ENCODE results near the gene CD59. TPM values are rescaled to one million over a fixed set of nuclear protein-coding genes. Genes with fewer than 3 reads are reported as not detected.

CD59 gene
- total and polyA plus RNA-seq, 9 of the 15 experiments (the other 6 are each of a cell fraction or from before 2014, with no cell fraction given), result 38.1 to 338 (median 173) TPM

DNA sequence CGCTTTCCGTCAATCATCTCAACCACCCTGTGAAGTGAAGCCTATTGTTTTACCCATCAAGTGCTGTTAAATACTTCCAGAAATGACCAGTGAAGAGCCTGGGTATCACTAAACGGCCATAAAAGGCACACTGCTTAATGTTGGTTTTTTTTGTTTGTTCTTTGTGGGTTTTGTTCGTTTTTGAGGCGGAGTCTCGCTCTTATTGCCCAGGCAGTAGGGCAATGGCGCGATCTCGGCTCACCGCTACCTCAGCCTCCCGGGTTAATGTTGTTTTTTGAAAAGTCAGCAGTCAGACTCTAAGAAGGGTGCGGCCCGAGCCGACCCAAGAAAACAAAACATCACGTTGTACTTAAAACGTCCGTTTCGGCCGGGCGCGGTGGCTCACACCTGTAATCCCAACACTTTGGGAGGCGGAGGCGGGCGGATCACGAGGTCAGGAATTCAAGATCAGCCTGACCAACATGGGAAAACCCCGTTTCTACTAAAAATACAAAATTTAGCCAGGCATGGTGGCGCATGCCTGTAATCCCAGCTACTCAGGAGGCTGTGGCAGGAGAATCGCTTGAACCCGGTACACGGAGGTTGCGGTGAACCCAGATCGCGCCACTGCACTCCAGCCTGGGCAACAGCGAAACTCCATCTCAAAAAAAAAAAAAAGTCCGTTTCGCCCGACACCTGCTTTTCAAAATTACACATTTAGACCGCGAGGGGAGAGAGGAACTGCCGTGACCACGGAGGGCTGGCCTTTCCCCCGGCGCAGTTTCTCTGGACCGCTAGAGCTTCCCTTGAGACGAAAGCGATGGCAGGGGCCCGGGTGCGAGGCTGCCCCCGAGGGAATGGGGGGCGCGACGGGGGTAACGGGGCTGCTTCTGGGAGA is 714 bp downstream of the CD59 start (continued):
- TF ChIP-seq, protein P1, sequence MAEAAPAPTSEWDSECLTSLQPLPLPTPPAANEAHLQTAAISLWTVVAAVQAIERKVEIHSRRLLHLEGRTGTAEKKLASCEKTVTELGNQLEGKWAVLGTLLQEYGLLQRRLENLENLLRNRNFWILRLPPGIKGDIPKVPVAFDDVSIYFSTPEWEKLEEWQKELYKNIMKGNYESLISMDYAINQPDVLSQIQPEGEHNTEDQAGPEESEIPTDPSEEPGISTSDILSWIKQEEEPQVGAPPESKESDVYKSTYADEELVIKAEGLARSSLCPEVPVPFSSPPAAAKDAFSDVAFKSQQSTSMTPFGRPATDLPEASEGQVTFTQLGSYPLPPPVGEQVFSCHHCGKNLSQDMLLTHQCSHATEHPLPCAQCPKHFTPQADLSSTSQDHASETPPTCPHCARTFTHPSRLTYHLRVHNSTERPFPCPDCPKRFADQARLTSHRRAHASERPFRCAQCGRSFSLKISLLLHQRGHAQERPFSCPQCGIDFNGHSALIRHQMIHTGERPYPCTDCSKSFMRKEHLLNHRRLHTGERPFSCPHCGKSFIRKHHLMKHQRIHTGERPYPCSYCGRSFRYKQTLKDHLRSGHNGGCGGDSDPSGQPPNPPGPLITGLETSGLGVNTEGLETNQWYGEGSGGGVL (CRISPR knock-in tag; IDR thresholded peaks at IDR 0.05), result no peak
- TF ChIP-seq C11orf30 (IDR thresholded peaks at IDR 0.05; ENCODE audit: low read depth), result no peak
- TF ChIP-seq IRF2 (CRISPR knock-in tag; IDR thresholded peaks at IDR 0.05), result no peak
- TF ChIP-seq ZNF41 (CRISPR knock-in tag; conservative IDR thresholded peaks at IDR 0.05), result no peak
- no peak for TF ChIP-seq ZNF217 (CRISPR knock-in tag; IDR thresholded peaks at IDR 0.05)
- no peak for TF ChIP-seq NCOA4 (IDR thresholded peaks at IDR 0.05; ENCODE audit: partially characterized antibody)
- TF ChIP-seq, protein P2, sequence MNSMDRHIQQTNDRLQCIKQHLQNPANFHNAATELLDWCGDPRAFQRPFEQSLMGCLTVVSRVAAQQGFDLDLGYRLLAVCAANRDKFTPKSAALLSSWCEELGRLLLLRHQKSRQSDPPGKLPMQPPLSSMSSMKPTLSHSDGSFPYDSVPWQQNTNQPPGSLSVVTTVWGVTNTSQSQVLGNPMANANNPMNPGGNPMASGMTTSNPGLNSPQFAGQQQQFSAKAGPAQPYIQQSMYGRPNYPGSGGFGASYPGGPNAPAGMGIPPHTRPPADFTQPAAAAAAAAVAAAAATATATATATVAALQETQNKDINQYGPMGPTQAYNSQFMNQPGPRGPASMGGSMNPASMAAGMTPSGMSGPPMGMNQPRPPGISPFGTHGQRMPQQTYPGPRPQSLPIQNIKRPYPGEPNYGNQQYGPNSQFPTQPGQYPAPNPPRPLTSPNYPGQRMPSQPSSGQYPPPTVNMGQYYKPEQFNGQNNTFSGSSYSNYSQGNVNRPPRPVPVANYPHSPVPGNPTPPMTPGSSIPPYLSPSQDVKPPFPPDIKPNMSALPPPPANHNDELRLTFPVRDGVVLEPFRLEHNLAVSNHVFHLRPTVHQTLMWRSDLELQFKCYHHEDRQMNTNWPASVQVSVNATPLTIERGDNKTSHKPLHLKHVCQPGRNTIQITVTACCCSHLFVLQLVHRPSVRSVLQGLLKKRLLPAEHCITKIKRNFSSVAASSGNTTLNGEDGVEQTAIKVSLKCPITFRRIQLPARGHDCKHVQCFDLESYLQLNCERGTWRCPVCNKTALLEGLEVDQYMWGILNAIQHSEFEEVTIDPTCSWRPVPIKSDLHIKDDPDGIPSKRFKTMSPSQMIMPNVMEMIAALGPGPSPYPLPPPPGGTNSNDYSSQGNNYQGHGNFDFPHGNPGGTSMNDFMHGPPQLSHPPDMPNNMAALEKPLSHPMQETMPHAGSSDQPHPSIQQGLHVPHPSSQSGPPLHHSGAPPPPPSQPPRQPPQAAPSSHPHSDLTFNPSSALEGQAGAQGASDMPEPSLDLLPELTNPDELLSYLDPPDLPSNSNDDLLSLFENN (IDR thresholded peaks at IDR 0.05; ENCODE audit: low read depth in 2 of 2, low read length in 2 of 2), result no peak
- peak; percentile 28 for TF ChIP-seq MAFG (tag; conservative IDR thresholded peaks at IDR 0.05)
- TF ChIP-seq ETV5 (CRISPR knock-in tag; IDR thresholded peaks at IDR 0.05; ENCODE audit: low read depth), result no peak
- no peak for TF ChIP-seq CTBP1 (IDR thresholded peaks at IDR 0.05; ENCODE audit: borderline replicate concordance)
- TF ChIP-seq HNRNPK (IDR thresholded peaks at IDR 0.05; ENCODE audit: low read depth, low read length, poor library complexity, severe bottlenecking), result no peak
- TF ChIP-seq, protein P3, sequence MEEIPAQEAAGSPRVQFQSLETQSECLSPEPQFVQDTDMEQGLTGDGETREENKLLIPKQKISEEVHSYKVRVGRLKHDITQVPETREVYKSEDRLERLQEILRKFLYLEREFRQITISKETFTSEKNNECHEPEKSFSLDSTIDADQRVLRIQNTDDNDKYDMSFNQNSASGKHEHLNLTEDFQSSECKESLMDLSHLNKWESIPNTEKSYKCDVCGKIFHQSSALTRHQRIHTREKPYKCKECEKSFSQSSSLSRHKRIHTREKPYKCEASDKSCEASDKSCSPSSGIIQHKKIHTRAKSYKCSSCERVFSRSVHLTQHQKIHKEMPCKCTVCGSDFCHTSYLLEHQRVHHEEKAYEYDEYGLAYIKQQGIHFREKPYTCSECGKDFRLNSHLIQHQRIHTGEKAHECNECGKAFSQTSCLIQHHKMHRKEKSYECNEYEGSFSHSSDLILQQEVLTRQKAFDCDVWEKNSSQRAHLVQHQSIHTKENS (CRISPR knock-in tag; IDR thresholded peaks at IDR 0.05), result no peak
- TF ChIP-seq, protein P4, sequence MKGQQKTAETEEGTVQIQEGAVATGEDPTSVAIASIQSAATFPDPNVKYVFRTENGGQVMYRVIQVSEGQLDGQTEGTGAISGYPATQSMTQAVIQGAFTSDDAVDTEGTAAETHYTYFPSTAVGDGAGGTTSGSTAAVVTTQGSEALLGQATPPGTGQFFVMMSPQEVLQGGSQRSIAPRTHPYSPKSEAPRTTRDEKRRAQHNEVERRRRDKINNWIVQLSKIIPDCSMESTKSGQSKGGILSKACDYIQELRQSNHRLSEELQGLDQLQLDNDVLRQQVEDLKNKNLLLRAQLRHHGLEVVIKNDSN (CRISPR knock-in tag; IDR thresholded peaks at IDR 0.05), result no peak
- TF ChIP-seq, protein P5, sequence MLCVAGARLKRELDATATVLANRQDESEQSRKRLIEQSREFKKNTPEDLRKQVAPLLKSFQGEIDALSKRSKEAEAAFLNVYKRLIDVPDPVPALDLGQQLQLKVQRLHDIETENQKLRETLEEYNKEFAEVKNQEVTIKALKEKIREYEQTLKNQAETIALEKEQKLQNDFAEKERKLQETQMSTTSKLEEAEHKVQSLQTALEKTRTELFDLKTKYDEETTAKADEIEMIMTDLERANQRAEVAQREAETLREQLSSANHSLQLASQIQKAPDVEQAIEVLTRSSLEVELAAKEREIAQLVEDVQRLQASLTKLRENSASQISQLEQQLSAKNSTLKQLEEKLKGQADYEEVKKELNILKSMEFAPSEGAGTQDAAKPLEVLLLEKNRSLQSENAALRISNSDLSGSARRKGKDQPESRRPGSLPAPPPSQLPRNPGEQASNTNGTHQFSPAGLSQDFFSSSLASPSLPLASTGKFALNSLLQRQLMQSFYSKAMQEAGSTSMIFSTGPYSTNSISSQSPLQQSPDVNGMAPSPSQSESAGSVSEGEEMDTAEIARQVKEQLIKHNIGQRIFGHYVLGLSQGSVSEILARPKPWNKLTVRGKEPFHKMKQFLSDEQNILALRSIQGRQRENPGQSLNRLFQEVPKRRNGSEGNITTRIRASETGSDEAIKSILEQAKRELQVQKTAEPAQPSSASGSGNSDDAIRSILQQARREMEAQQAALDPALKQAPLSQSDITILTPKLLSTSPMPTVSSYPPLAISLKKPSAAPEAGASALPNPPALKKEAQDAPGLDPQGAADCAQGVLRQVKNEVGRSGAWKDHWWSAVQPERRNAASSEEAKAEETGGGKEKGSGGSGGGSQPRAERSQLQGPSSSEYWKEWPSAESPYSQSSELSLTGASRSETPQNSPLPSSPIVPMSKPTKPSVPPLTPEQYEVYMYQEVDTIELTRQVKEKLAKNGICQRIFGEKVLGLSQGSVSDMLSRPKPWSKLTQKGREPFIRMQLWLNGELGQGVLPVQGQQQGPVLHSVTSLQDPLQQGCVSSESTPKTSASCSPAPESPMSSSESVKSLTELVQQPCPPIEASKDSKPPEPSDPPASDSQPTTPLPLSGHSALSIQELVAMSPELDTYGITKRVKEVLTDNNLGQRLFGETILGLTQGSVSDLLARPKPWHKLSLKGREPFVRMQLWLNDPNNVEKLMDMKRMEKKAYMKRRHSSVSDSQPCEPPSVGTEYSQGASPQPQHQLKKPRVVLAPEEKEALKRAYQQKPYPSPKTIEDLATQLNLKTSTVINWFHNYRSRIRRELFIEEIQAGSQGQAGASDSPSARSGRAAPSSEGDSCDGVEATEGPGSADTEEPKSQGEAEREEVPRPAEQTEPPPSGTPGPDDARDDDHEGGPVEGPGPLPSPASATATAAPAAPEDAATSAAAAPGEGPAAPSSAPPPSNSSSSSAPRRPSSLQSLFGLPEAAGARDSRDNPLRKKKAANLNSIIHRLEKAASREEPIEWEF (CRISPR knock-in tag; IDR thresholded peaks at IDR 0.05), result no peak

Measured in K562 (cell line).